Neutrophil (primary cell): ENCODE measurements around the gene FBXO45.
"Not testable (repeated sequence)": the region's sequence is repeated elsewhere in the genome, so short reads cannot be mapped to it uniquely, and the experiment has no call there.

Source experiments
- H3K27ac ChIP-seq: fragments of 200-600 bp; sonication (generic); 2 replicates; pipeline ENCODE4 v1.5.1; 2016; ENCODE audit warnings: mild to moderate bottlenecking, moderate library complexity
- H3K27me3 ChIP-seq: fragments of 200-600 bp; sonication (generic); 2 replicates; pipeline ENCODE4 v1.6.0; 2016; ENCODE audit warnings: mild to moderate bottlenecking
- H3K36me3 ChIP-seq: fragments of 200-600 bp; sonication (generic); 2 replicates; pipeline ENCODE4 v1.5.1; 2017
- H3K4me1 ChIP-seq, 2 experiments: fragments of 200-600 bp in 1 of 2; sonication (generic) in 1 of 2; 1 replicate in 1 of 2; 2 replicates in 1 of 2; pipeline versions ENCODE4 v1.5.1 to v1.6.1; 2013 to 2016; ENCODE audit warnings: low read depth in 1 of 2, low read length in 1 of 2, mild to moderate bottlenecking in 1 of 2, moderate library complexity in 1 of 2; ENCODE audit not compliant: control insufficient read depth in 1 of 2, insufficient read depth in 1 of 2
- H3K4me3 ChIP-seq, 2 experiments: fragments of 200-600 bp in 1 of 2; sonication (generic) in 1 of 2; 1 replicate in 1 of 2; 2 replicates in 1 of 2; pipeline ENCODE4 v1.5.1; 2013 to 2016; ENCODE audit warnings: low read depth in 1 of 2, low read length in 1 of 2, mild to moderate bottlenecking in 1 of 2, moderate library complexity in 1 of 2
- H3K9me3 ChIP-seq: fragments of 200-600 bp; sonication (generic); 2 replicates; pipeline ENCODE4 v1.5.1; 2016
- TF ChIP-seq, protein P1 (sequence below): fragments of 200-600 bp; sonication (generic); IDR thresholded peaks from 2 replicates; pipeline ENCODE4 v1.5.1; 2016; ENCODE audit warnings: antibody characterized with exemption

Gene FBXO45

DNA sequence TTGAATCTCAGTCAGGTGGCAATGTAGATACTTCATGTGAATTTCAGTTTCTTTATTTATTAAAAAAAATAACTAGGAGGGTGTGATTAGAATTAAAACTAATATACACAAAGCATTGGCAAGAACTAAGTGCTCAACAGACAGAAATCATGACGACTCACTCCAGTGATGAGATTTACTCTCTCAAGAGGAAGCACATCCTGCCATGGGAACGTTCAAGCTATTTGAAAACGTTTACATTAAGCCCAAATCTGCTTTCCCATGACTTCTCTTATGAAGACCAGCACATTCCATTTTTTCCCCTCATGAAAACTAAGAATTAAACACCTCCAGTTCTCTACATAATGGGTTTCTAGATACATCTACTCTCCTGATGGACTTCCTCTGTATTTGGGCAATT lies 8.6 kb upstream of the FBXO45 start:
- TF ChIP-seq, protein P1, sequence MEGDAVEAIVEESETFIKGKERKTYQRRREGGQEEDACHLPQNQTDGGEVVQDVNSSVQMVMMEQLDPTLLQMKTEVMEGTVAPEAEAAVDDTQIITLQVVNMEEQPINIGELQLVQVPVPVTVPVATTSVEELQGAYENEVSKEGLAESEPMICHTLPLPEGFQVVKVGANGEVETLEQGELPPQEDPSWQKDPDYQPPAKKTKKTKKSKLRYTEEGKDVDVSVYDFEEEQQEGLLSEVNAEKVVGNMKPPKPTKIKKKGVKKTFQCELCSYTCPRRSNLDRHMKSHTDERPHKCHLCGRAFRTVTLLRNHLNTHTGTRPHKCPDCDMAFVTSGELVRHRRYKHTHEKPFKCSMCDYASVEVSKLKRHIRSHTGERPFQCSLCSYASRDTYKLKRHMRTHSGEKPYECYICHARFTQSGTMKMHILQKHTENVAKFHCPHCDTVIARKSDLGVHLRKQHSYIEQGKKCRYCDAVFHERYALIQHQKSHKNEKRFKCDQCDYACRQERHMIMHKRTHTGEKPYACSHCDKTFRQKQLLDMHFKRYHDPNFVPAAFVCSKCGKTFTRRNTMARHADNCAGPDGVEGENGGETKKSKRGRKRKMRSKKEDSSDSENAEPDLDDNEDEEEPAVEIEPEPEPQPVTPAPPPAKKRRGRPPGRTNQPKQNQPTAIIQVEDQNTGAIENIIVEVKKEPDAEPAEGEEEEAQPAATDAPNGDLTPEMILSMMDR = no peak
- Histone ChIP-seq H3K4me3 (no peak overlapping the region), H3K9me3 (no peaks in the 10 kb centered on the region), H3K36me3 (peaks cover 16% of the 10 kb centered on the region), H3K4me1 (peaks cover 45 to 49% of the 10 kb centered on the region in 2 experiments), H3K27me3 (no peaks in the 10 kb centered on the region), H3K27ac (peak overlapping the region; percentile 71)

DNA sequence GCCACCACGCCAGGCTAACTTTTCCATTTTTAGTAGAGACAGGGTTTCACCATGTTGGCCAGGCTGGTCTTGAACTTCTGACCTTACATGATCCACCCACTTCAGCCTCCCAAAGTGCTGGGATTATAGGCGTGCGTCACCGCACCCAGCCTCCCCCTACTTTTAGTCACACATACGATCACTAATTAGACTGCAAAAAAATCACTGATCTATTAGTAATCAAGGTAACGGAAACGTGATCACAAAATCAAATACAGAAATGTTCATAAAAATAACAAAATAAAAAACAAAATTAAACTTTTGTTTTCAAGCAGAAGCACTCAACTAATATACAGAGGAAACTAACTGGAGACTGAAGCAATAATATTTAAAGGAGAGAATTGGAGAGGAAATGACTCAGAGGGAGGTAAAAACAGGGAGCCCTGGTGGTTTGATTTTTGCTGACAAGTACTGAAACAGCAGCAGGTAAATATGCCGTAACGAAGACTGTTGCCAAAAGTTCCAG lies 4.7 kb upstream of the FBXO45 start:
- TF ChIP-seq, protein P1 = no peak
- Histone ChIP-seq H3K27ac (no peak overlapping the region), H3K27me3 (no peaks in the 10 kb centered on the region), H3K36me3 (peaks cover 22% of the 10 kb centered on the region), H3K9me3 (no peaks in the 10 kb centered on the region), H3K4me1 (peaks cover 16 to 19% of the 10 kb centered on the region in 2 experiments), H3K4me3 (no peak overlapping the region)

DNA sequence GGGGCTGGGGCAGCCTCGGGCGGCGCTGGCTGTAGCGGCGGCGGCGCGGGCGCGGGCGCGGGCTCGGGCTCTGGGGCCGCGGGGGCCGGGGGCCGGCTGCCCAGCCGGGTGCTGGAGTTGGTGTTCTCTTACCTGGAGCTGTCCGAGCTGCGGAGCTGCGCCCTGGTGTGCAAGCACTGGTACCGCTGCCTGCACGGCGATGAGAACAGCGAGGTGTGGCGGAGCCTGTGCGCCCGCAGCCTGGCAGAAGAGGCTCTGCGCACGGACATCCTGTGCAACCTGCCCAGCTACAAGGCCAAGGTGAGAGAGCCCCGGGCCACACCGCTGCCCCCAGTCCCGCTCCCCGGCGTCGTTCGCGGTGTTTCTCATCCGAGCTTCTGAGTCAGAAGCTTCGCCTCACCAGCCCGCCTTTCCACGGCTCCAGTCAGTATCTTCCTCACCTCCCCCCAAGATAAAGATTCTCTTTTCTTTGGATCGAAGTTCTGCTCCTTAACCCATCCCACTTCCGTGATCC lies 600 bp downstream of the FBXO45 start:
- no peaks in the 10 kb centered on the region for H3K27me3 ChIP-seq
- TF ChIP-seq, protein P1 = no peak
- H3K36me3 ChIP-seq = peaks cover 5% of the 10 kb centered on the region
- no peaks in the 10 kb centered on the region for H3K9me3 ChIP-seq
- H3K4me3 ChIP-seq = peak overlapping the region; percentile 92 to 93
- peaks cover 25% of the 10 kb centered on the region in 2 experiments for H3K4me1 ChIP-seq
- H3K27ac ChIP-seq = peak overlapping the region; percentile 87

DNA sequence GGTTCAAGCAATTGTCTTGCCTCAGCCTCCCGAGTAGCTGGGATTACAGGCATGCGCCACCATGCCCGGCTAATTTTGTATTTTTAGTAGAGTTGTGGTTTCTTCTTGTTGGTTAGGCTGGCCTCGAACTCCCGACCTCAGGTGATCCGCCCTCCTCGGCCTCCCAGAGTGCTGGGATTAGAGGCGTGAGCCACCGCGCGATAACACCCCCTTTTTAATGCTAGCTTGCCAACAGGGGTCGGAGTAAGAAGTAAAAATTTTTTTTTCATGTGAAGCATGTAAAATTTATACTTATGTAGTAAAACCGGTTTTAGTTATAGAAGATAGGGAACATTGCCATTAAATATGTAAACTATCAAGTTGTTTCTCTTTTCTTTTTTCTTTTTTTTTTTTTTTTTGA lies 1.9 kb downstream of the FBXO45 start:
- H3K27ac ChIP-seq, H3K4me3 ChIP-seq, H3K9me3 ChIP-seq, H3K27me3 ChIP-seq, H3K36me3 ChIP-seq: not testable (repeated sequence)
- peaks cover 25% of the 10 kb centered on the region in 2 experiments for H3K4me1 ChIP-seq

DNA sequence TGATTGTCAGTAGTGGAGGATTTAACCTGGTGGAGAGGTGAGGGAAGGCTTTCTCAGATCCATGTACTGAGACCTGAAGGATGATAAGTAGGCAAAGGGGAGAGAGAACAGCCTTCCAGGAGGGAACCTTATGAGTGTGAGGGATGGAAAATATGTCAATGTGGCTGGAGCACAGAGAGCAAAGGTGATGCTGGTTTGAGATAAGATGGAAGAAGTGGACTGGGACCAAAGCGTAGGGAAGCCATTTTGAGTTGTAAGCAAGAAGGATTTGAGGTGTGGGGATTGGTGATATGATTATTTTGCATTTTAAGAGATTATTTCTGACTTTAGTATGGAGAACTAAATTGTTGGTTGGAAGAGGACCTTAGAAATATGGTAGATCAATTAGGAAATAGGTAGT lies 3.9 kb downstream of the FBXO45 start:
- H3K27ac ChIP-seq = no peak overlapping the region
- H3K4me3 ChIP-seq = no peak overlapping the region
- no peaks in the 10 kb centered on the region for H3K27me3 ChIP-seq
- H3K9me3 ChIP-seq = no peaks in the 10 kb centered on the region
- peaks cover 24% of the 10 kb centered on the region in 2 experiments for H3K4me1 ChIP-seq
- peaks cover under 1% of the 10 kb centered on the region for H3K36me3 ChIP-seq
- TF ChIP-seq, protein P1 = no peak

DNA sequence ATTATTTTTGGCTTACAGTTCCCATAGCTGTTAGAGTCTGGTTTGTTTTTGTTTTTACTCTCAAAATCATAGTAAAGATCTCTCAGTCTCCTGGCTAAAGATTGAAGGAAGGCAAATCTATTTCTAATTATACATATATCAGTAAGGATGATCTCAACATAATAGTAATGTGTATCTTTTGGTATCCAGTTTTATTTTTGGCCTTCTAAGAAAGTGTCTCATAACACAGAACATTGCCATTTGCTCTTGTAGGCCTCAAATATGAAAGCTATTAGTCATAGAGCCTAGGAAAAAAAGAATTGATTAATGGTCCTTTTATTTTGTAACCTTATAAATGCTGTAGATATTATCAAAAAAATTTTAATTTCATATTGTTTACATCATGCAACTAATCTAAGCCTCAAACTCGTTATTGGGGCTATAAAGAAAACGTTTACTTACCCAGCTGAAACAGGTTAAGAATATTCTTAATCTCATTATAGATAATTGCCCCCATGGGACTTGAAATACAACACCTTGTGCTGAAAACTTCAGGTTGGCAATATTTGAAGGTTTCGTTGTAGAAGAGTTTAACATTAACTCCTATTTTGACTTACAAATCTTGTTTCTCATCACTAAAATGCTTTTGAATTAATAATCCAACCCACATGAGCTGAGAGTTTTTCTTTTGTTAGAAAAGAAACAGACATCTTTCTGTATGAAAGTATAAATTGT lies 16.7 kb downstream of the FBXO45 start:
- Histone ChIP-seq H3K4me1 (no peaks in the 10 kb centered on the region), H3K4me3 (no peak overlapping the region), H3K36me3 (peaks cover 39% of the 10 kb centered on the region), H3K9me3 (no peaks in the 10 kb centered on the region), H3K27me3 (no peaks in the 10 kb centered on the region), H3K27ac (no peak overlapping the region)
- TF ChIP-seq, protein P1 = no peak
